ENCODE data around the gene RPRD1B. TPM values are rescaled to one million over a fixed set of nuclear protein-coding genes. Genes with fewer than 3 reads are reported as not detected.
"Not testable (repeated sequence)": the region's sequence is repeated elsewhere in the genome, so short reads cannot be mapped to it uniquely, and the experiment has no call there.

Gene RPRD1B
- polyA plus RNA-seq, 3 donors from 2014 or later = 2.0 to 4.3 (median 2.1) TPM

DNA sequence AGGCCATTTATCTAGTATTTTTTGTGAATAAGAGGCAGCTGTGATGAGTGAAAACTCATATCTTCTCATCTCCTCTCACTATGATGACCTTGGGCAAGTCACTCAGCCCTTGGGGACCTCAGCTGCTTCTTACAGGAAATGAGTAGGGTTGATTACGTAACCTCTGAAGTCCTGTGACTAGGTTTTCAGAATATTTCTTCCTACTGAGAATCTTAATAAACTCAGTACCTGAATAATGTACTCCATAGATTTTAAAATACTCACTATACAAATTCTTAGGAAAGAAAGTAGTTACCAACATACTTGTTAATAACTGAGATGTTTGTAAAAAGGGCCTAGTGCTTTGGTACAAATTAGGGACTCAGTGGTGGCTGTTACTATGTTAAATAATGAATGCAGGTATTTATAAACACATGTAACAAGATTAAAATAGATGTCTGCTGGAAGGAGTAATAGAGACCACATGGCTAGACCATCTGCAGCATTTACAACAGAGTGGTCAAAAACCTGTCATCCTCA is 60.9 kb downstream of the RPRD1B start:
- DNase-seq = peak; percentile 35 to 54 (median 50)
- H3K4me1 Mint-ChIP-seq = peaks cover 42 to 46% of the 10 kb centered on the region in 2 donors

DNA sequence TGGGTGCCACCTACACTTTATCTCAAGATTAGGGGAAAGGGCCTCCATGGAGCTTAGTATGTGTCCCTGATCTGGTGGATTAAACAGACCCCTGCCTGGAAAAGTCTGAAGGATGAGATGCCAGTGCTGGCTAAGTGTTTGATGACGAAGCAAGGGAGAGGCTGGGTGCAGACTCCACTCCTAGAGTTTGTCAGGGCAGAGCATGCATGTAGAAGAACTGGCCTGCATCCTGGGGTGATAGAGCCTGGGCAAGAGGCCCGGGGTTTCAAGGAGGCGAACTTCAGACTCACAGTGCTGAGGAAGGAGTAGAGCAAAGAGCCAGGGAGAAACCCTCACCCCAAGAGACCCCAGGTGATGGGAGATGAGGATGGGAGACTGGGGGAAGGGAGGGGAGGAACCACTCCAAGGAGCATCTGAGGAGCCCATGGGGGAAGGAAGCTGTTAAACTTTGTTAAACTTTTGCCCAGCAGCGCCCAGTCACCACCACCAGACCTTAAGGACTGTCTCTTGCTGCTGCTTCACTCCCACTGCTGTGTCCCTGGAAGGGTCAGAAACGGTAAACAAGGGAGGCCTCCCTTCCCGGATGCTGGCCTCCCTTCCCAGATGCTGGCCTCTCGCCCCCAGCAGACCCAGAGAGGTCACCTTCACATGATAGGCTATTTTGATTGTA is 61.6 kb downstream of the RPRD1B start:
- peaks cover 0 to 4% (median 0%) of the 10 kb centered on the region in 6 donors for H3K9me3 Mint-ChIP-seq
- peaks cover under 1 to 8% (median 3%) of the 10 kb centered on the region in 3 donors for H3K36me3 Mint-ChIP-seq
- H3K4me1 Mint-ChIP-seq = peaks cover 42 to 46% of the 10 kb centered on the region in 2 donors
- H3K27ac Mint-ChIP-seq = peak overlapping the region; percentile 82 to 91 (median 90)
- peaks cover 0 to 7% (median 1%) of the 10 kb centered on the region in 3 donors for H3K27me3 Mint-ChIP-seq (ENCODE audit: low read depth in 3 of 3)
- no peak overlapping the region for H3K4me3 Mint-ChIP-seq
- DNase-seq = no peak

More for the DNA sequence above, 60.9 kb downstream of the RPRD1B start:
- H3K27me3 Mint-ChIP-seq (ENCODE audit: low read depth in 3 of 3) = peaks cover 0 to 7% (median 0%) of the 10 kb centered on the region in 3 donors
- H3K36me3 Mint-ChIP-seq = peaks cover 0 to 8% (median 5%) of the 10 kb centered on the region in 3 donors
- no peaks in the 10 kb centered on the region for H3K9me3 Mint-ChIP-seq
- H3K4me3 Mint-ChIP-seq = peak overlapping the region; percentile 12 to 60 (median 34)
- peak overlapping the region; percentile 82 to 91 (median 90) for H3K27ac Mint-ChIP-seq

DNA sequence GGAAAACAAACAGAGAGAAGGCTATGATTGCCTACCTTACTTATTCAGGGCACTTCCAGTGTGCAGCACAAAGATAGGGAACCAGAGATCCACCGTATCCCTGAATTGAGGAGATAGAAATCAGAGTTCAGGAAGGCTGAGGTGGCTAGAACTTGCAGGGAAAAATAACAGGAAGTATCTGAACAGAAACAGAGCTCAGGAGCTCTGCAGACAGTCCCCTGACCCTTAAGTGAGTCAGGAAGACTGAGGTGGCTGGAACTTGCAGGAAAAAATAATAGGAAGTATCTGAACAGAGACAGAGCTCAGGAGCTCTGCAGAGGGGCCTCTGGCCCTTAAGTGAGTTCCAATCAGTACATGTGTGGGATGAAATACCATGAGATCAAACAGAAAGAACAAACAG is 65.4 kb downstream of the RPRD1B start:
- no peak for DNase-seq
- peaks cover 0 to 5% (median 4%) of the 10 kb centered on the region in 3 donors for H3K27me3 Mint-ChIP-seq (ENCODE audit: low read depth in 3 of 3)
- H3K4me3 Mint-ChIP-seq = no peak overlapping the region
- H3K9me3 Mint-ChIP-seq = peaks cover 0 to 9% (median under 1%) of the 10 kb centered on the region in 6 donors
- peaks cover 0 to 12% (median 5%) of the 10 kb centered on the region in 3 donors for H3K36me3 Mint-ChIP-seq
- no peak overlapping the region for H3K27ac Mint-ChIP-seq
- peaks cover 13 to 15% of the 10 kb centered on the region in 2 donors for H3K4me1 Mint-ChIP-seq

DNA sequence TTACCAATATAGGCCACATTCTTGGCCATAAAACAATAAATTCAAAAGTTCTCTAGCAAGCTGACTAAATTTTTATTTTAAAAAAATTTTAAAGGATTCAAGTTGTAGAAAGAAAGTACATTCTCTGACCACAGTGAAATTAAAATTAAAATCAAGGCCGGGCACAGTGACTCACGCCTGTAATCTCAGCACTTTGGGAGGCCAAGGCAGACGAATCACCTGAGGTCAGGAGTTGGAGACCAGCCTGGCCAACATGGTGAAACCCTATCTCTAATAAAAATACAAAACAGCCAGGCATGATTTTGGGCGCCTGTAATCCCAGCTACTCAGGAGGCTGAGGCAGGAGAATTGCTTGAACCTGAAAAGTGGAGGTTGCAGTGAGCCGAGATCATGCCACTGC is 68.7 kb downstream of the RPRD1B start:
- not testable (repeated sequence) for H3K4me1 Mint-ChIP-seq; H3K27me3 Mint-ChIP-seq (ENCODE audit: low read depth in 3 of 3); H3K4me3 Mint-ChIP-seq; H3K27ac Mint-ChIP-seq; H3K9me3 Mint-ChIP-seq; DNase-seq
- peaks cover 0 to 20% (median 5%) of the 10 kb centered on the region in 3 donors for H3K36me3 Mint-ChIP-seq

DNA sequence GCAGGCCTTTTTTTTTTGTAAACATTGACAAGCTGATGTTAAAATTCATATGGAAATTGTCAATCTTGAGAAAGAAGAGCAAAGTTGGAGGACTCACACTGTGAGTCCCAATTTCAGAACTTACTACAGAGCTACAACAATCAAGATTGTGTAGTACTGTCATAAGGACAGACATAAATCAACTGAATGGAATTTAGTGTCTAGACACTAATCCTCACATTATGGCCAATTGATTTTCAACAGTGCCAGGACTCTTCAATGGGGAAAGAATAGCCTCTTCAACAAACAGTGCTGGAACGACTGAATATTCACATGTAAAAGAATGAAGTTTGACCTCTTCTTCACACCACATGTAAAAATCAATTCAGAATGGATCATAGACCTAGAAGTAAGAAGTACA is 70.7 kb downstream of the RPRD1B start:
- peaks cover 0 to 9% (median under 1%) of the 10 kb centered on the region in 6 donors for H3K9me3 Mint-ChIP-seq
- H3K4me1 Mint-ChIP-seq = no peaks in the 10 kb centered on the region
- H3K36me3 Mint-ChIP-seq = peaks cover 0 to 12% (median 5%) of the 10 kb centered on the region in 3 donors
- H3K27me3 Mint-ChIP-seq (ENCODE audit: low read depth in 3 of 3) = peaks cover 0 to 6% (median 2%) of the 10 kb centered on the region in 3 donors
- H3K4me3 Mint-ChIP-seq = no peak overlapping the region
- no peak for DNase-seq
- no peak overlapping the region for H3K27ac Mint-ChIP-seq

DNA sequence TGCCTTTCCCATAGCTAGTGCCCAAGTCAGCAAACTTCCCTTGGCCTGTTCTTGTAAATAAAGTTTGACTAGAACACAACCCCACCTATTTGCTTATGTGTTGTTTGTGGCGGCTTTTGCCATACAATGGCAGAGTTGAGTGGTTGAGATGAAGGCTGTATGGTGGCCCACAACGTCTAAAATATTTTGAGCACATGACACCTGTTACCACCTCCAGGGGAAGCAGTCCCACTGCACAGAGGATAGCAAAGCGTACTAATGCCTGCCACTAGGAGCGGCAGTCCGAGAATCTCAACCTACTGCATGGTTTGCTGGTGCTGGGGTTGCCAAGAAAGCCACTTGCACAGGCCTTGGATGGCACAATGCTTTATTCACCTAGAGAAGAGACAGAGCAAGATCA is 72.9 kb downstream of the RPRD1B start:
- Mint-ChIP-seq H3K4me3 (no peak overlapping the region), H3K36me3 (peaks cover 0 to 8% (median 0%) of the 10 kb centered on the region in 3 donors), H3K27me3 (ENCODE audit: low read depth in 3 of 3) (peaks cover 0 to 2% (median 2%) of the 10 kb centered on the region in 3 donors), H3K9me3 (no peaks in the 10 kb centered on the region), H3K27ac (no peak overlapping the region), H3K4me1 (no peaks in the 10 kb centered on the region)
- DNase-seq = no peak

DNA sequence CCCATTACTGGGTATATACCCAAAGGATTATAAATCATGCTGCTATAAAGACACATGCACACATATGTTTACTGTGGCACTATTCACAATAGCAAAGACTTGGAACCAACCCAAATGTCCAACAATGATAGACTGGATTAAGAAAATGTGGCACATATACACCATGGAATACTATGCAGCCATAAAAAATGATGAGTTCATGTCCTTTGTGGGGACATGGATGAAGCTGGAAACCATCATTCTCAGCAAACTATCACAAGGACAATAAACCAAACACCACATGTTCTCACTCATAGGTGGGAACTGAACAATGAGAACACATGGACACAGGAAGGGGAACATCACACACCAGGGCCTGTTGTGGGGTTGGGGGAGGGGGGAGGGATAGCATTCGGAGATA is 73.8 kb downstream of the RPRD1B start:
- not testable (repeated sequence) for H3K27me3 Mint-ChIP-seq (ENCODE audit: low read depth in 3 of 3); DNase-seq; H3K4me3 Mint-ChIP-seq; H3K36me3 Mint-ChIP-seq; H3K9me3 Mint-ChIP-seq; H3K4me1 Mint-ChIP-seq; H3K27ac Mint-ChIP-seq

DNA sequence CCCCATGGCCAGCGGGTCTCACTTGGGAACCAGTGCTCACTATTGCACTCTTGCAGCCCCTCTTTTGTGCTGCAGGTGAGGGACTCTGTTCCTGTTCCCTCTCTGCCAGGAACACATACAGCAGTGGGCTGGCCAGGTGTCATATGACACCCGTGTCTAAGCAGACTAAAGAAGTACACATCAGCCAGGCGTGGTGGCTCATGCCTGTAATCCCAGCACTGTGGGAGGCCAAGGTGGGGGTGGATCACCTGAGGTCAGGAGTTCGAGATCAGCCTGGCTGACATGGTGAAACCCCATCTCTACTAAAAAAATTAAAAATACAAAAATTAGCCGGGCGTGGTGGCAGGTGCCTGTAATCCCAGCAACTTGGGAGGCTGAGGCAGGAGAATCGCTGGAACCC is 74.4 kb downstream of the RPRD1B start:
- not testable (repeated sequence) for H3K9me3 Mint-ChIP-seq; H3K36me3 Mint-ChIP-seq; H3K27me3 Mint-ChIP-seq (ENCODE audit: low read depth in 3 of 3); H3K27ac Mint-ChIP-seq; DNase-seq; H3K4me1 Mint-ChIP-seq; H3K4me3 Mint-ChIP-seq

DNA sequence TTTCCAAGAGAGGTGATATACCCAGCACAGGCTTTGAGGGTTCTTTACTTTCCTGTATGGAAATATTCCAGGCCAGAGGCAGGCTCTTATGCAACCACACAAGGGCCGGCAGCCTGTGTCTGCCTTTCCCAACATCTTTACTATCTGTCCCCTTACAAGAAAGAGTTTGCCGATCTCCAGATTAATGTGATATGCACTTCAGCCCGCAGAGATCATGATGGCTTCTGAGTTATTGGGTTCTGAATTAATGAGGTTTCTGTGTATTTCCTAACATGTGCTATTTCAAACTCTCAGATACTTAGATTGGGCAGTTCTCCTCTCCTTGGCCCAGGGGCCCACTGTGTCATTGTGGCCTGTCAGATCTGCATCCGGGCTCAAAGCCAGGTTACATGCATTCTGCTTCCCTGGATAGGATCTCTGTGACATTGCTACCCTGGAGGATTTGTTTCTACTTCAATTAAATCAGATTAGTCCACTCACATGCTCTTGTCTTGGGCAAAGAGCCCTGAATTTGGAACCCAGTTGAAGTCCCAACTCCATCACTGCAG is 75.0 kb downstream of the RPRD1B start:
- H3K4me3 Mint-ChIP-seq = no peak overlapping the region
- H3K27ac Mint-ChIP-seq = no peak overlapping the region
- peaks cover 0 to 8% (median 0%) of the 10 kb centered on the region in 3 donors for H3K36me3 Mint-ChIP-seq
- DNase-seq = no peak
- H3K9me3 Mint-ChIP-seq = no peaks in the 10 kb centered on the region
- H3K4me1 Mint-ChIP-seq = no peaks in the 10 kb centered on the region
- H3K27me3 Mint-ChIP-seq (ENCODE audit: low read depth in 3 of 3) = peaks cover 0 to 4% (median 2%) of the 10 kb centered on the region in 3 donors

DNA sequence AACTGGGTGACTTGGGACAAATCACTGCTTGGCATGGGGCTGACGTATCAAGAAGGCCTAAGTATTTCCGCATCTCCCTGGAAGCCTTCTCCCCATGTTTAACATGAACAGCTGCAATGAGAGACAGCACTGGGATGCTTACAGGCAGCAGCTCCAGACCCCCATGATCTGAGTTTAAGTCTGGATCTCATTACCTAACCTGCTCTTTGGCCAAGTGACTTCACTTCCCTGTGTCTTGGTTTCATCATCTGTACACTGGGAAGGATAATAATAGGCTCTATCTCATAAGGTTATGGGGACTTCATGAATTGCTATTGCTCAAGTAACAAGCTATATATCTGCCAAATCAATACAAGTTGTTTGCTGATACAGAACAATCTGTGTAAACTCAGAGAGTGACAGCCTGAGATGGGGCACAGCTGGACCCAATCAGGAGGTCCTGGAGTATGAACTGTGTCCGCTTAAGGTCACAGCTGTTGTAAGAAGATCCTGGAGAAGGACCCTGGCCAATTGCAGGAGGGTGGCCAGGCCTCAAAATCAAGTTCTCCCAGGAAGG is 75.5 kb downstream of the RPRD1B start:
- H3K9me3 Mint-ChIP-seq = no peaks in the 10 kb centered on the region
- H3K27ac Mint-ChIP-seq = peak overlapping the region in 1 of 6 donors; percentile 19
- peaks cover 0 to 8% (median 0%) of the 10 kb centered on the region in 3 donors for H3K36me3 Mint-ChIP-seq
- peaks cover 0 to 4% (median 2%) of the 10 kb centered on the region in 3 donors for H3K27me3 Mint-ChIP-seq (ENCODE audit: low read depth in 3 of 3)
- no peaks in the 10 kb centered on the region for H3K4me1 Mint-ChIP-seq
- no peak overlapping the region for H3K4me3 Mint-ChIP-seq
- no peak for DNase-seq

DNA sequence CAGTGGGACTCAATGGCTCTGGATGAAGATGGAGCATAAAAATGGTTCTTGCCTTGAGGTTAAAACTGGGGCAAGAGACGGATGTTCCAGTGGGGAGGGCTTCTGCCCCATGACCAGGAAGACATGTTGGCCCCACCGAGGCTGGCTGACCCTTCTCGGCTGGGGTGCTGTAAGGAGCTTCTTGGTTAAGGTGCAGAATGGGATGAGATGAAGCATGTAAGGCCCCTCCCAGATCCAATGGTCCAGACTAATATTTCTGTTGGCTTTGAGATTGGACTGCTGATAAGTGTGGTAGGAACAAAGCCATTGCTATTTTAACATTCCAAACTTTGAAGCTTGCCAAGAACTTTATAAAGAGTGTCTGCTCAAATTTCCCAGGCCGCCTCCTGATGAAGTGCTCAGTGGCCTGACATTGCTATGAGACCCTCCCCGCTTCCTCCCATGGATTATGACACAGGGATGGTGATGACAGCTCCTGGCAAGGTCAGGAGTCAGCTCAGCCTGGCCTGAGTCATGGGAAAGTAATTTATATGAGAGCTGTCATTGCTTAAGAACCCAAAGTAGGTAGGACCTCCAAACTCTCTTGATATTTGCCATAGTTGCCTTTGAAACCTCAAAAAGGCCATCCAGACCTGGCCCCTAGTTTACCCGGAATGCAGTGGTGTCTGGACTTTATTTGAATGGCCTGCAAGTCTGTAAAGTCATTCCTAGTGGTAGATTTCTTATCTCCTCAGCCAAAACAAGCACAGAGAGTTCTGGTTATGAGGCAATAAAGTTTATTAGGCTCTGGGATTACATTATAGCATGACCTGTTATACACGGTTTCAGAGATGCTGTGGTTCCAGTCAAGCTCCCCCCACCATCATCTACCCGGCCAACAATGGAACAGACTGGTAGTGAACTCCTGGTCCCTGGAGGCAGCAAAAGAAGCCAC is 76.3 kb downstream of the RPRD1B start:
- no peaks in the 10 kb centered on the region for H3K4me1 Mint-ChIP-seq
- H3K4me3 Mint-ChIP-seq = no peak overlapping the region
- peaks cover 0 to 2% (median 0%) of the 10 kb centered on the region in 3 donors for H3K36me3 Mint-ChIP-seq
- no peak for DNase-seq
- no peak overlapping the region for H3K27ac Mint-ChIP-seq
- no peaks in the 10 kb centered on the region for H3K9me3 Mint-ChIP-seq
- peaks cover 0 to 4% (median 2%) of the 10 kb centered on the region in 3 donors for H3K27me3 Mint-ChIP-seq (ENCODE audit: low read depth in 3 of 3)

DNA sequence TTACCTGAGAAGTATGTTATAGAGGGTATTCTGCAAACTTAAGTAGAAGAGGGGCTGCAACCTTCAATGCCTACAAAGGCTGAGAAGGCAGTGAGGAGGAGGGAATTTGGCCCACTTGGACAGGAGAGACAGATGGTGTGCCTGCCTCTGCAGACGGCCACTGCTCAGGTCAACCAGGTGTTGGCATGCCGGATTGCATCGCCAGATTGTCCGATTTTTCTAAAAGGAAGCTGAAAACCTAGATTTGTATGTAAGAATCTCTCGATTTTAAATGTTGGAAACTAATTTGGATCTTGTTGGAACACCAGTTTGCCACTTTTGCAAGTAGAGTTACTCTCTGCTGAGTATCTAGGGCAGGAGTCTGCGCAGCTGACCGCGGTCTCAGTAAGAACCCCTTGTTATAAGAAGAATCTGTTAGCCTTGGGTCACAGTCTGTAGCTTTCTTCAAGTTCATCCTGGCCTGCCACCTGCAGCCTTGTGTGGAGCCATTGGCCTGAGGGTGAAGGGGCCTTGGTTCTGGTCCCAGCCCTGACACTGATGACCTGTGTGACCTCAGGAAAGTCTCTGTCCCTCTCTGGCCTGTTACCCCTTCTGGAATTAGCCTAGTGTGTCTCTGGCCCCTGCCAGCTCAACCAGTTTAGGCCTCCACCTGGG is 77.1 kb downstream of the RPRD1B start:
- Mint-ChIP-seq H3K27me3 (ENCODE audit: low read depth in 3 of 3) (peaks cover 0 to 4% (median 2%) of the 10 kb centered on the region in 3 donors), H3K4me1 (no peaks in the 10 kb centered on the region), H3K9me3 (no peaks in the 10 kb centered on the region), H3K4me3 (no peak overlapping the region), H3K36me3 (no peaks in the 10 kb centered on the region), H3K27ac (no peak overlapping the region)
- no peak for DNase-seq

All from immature natural killer cell (primary cell).